GM18868 (cell line): ENCODE measurements around the gene KLHDC3.
A peak's percentile ranks its signal among the peaks of the same experiment; 100 is the strongest.

Source experiments
- ATAC-seq: cut with Tn5 transposase; IDR thresholded peaks from one replicate; pipeline ENCODE4 v1.9.1; 2021; ENCODE audit warnings: mild to moderate bottlenecking, moderate library complexity; ENCODE audit not compliant: unreplicated experiment

The KLHDC3 gene, protein sequence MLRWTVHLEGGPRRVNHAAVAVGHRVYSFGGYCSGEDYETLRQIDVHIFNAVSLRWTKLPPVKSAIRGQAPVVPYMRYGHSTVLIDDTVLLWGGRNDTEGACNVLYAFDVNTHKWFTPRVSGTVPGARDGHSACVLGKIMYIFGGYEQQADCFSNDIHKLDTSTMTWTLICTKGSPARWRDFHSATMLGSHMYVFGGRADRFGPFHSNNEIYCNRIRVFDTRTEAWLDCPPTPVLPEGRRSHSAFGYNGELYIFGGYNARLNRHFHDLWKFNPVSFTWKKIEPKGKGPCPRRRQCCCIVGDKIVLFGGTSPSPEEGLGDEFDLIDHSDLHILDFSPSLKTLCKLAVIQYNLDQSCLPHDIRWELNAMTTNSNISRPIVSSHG

GRCh38 chr6:43013843-43014433 is at the start of gene KLHDC3, which contains the start of gene MEA1:
KLHDC3 (plus strand) TSS chr6:43014249; CDS start chr6:43017193, 2,944 bp downstream.
MEA1 (minus strand) TSS chr6:43013946; CDS start chr6:43013813, 133 bp downstream.
- peak; percentile 91 for ATAC-seq

DNA sequence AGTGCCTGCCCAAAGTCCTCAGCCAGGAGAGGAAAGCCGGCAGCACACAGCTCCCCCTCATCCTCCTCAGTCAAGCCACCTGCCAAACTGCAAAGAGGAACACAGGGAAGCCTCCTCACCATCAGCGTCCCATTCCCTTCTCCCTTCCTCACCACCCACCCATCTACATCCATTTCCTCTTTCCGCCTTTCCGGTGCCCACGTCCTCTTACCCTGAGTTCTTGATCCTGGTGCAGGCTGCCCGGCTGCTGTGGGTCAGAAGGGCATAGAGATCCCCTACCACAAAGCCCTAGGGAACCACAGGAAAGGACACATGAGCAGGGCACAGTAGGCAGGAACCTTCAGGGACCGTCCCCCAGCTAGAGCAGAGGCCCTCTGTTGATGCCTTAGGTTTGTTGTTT is 47.5 kb upstream of the KLHDC3 start:
- ATAC-seq, result no peak

- no peak for ATAC-seq
Observed at GRCh38 chr6:42967228-42967627, 46.8 kb upstream of the KLHDC3 start.

DNA sequence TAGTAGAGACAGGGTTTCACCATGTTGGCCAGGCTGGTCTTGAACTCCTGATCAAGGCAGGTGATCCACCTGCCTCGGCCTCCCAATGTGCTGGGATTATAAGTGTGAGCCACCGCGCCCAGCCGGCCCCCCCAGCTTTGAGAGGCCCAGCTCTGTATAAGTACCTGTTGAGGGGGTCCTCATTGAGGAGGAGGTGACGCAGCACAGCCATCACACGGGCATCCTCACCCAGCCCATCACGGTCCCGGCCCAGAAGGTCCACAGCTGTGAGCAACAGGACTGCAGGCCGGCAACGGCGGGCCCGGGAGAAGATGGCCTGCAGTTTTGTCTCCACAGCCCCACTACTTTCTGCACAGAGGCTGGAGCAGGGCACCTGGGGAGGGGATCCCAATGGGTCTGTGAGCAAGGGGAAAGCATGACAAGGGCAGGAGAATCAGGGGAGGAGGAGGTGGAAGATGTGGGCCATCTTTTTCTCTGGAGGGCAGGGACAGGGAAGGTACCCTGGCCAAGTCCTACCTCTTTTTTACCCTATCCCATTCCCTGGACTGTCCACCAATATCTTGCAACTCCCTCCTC is 45.8 kb upstream of the KLHDC3 start:
- no peak for ATAC-seq

GRCh38 chr6:42968783-42969182 is 45.3 kb upstream of the KLHDC3 start:
- no peak for ATAC-seq

DNA sequence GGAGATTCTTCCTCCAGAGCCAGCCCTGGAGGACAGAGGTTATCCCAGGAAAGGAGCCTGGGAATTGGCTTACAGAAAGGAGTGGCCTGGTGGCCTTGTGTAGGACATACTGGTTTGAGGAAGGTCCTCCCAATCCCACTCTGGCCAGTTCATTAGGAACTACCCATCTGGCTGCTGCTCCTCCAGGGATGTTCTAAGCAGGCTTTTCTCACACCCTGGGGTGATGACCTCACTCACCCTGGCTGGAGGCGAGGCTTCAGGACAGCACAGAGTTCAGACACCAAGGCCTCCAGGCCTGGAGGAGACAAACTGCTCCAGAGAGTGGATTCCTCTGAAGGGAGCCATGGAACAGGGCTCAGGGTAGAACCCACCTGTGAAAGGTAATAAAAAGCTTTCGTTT is 44.6 kb upstream of the KLHDC3 start:
- no peak for ATAC-seq

- ATAC-seq, result no peak
Observed at GRCh38 chr6:42969934-42970333, 44.1 kb upstream of the KLHDC3 start.

DNA sequence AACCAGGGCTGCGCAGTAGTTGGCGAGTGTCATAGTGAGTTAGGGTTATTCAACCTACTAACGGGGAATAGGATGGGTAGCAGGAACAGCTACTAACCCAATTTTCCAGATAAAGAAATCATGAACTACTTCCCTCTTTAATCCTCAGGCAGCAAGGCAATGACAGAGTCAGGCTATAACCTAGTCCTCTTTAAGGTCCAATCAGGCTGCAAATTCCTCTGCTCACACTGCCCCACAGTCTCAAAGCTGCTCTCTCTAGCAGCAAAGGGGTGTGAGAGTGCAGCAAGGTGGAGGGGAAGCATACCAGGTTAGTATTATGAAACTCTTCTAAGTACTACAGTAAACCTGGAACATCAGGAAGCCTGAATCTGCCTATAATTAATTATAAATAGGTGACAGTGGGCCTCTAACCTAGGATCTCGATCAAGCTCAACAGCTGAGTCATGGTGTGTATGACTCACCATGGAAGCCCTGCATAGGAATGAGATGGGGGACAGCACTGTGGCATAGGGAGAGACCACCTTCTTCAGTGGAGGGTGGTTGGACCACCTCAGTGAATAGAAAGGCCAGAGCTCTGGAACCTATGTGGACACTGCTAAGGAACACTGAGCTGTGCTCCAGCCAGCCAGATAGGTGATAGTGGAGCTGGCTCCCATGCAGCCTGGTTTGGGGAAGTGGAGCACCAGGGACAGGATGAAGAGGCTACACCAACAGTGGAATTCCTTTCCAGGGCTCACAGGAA is 43.0 kb upstream of the KLHDC3 start:
- ATAC-seq, result no peak

DNA sequence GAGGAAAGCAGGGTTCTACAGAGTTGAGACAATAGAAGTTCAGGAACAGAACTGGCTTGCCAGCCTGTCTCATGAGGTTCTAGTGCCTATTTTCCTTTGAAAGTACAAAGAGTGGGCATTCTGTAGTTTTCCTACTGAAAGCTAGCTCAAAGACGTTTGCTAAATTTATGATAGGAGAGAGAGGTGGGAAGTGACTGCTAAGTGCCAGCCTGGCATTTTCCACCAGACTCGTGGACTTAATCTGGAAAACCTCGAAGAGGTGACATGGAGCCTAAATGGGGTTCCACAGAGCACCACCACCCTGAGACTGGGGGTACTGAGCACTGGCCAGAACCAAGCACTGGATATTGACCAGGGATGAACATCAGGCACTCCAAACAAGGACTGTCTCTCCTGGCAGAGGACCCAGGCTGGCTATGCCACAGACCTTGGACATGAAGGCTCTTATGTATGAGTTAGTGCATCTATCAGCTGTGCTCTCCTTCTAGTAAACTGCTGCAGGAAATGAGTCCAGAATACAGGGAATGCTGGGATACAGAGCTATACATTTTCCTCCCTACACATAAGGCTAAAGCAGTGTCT is 42.2 kb upstream of the KLHDC3 start:
- no peak for ATAC-seq

GRCh38 chr6:42973926-42974325 is 40.1 kb upstream of the KLHDC3 start:
- ATAC-seq, result no peak

GRCh38 chr6:42974919-42975505 is 39.0 kb upstream of the KLHDC3 start:
- ATAC-seq, result no peak

DNA sequence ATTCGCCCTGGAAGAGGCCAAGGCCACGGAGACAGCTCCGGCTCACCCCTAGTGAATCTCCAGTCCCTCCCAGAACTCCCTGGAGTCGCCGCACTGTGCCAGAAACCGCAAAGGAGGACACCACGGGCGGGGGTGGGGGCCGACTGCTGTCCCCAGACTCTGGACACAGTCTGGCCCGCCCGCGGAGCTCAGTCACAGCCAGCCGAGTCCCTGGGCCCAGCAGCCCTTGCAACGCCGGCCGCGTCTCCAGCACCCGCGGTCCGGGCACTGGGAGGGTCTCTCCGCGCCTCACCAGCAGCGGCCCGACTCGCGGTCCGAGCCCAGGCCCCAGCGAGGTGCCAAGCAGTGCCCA is 35.6 kb upstream of the KLHDC3 start:
- peak; percentile 14 for ATAC-seq

DNA sequence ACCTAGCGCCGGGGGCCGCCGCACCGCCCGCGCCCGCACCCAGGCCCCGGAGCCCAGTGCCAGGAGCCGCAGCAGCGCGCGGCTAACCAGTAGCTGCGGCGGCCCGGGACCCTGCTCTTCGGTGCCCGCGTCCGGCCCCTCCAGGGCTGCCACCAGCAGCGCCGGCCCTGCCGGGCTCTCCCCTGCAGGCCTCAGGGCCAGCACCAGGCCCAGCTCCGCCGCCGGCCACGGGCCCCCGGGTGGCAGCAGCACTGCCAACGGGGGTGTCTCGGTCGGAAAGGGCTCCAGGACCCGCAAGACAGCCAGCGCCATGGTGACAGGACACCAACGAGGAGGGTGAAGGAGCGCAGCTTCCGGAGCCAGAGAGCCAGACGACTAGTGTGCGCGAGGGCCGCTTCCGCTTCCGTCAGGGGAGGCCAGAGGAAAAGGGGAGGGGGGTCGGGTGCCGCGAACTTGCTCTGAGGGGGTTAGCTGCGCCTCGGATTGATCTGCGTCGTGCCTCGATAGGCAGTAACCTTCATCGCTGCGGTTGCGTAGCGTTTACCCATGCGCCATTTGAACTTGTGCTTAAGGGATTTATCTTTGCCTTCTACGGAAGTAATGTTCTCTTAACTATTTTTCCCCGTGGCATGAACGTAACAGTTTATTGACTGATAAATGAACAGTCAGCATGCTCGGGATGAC is 35.1 kb upstream of the KLHDC3 start, which contains the start of gene PEX6:
TSS of gene PEX6 (minus strand) at position 343 of the 684 bp plus-strand sequence. CDS start at position 312, 31 bp downstream.
- ATAC-seq, result peak; percentile 97

DNA sequence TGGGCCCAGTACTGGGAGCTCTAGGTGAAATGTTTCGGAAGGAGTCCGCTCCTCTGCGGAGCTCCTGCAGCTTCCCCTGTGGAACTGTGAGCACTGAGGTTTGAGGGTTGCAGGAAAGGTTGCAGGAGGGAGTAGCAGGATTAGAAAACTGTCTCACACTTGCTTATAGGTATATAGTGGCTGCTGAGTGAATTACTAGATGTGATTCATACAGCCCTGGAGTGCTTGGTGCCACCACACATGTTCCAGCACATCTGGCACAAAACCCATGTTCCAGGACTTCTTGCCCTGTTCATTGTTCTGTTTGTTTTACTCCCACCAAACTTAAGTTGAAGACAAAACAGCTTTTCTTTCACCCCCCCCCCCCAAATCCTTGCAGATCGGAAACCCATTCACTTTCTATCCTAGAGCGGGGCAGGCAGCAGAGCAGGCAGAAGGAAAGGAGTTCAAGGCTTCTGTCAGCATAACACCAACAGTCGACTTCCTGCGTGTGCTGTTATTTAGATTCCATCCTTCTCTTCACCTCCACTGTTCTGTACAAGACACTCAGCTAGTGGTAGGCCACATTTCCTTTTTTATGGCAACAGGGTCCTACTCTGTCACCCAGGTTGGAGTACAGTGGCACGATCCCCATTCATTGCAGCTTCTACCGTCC is 34.4 kb upstream of the KLHDC3 start:
- ATAC-seq, result no peak

GRCh38 chr6:42981836-42982235 is 32.2 kb upstream of the KLHDC3 start:
- ATAC-seq, result no peak

GRCh38 chr6:42984001-42984923 is 29.8 kb upstream of the KLHDC3 start, which contains the start of gene PPP2R5D:
PPP2R5D (plus strand) TSS chr6:42984570; CDS start chr6:42984678, 108 bp downstream.
- peak; percentile 92 for ATAC-seq

GRCh38 chr6:42984924-42985475 is 29.0 kb upstream of the KLHDC3 start:
- ATAC-seq, result no peak
